Common myeloid progenitor, CD34-positive (primary cell): ENCODE data around the gene PGM2L1.

ENCODE experiments used
- CTCF ChIA-PET: fragments of 350-600 bp; sonication (Branson Sonifier 250); formaldehyde crosslinking; loops from one replicate; lab custom pipeline; 2021; ENCODE audit warnings: antibody characterized with exemption; lab: Charles Lee
- POLR2A ChIA-PET: fragments of 350-600 bp; sonication (Branson Sonifier 250); formaldehyde crosslinking; loops from one replicate; lab custom pipeline; 2021; ENCODE audit warnings: antibody characterized with exemption; lab: Charles Lee
- DNase-seq, 3 donors: peaks; one replicate each; pipeline versions ENCODE4 v3.0.0 to v3.0.0-alpha.2; 2013
- H3K27ac ChIP-seq, 2 experiments: 1 replicate in 1 of 2; 2 replicates in 1 of 2; pipeline ENCODE4 v1.7.0; 2013; ENCODE audit warnings: inconsistent platforms in 2 of 2, low read length in 2 of 2, mild to moderate bottlenecking in 2 of 2, low read depth in 1 of 2, moderate library complexity in 1 of 2; ENCODE audit not compliant: severe bottlenecking in 2 of 2, insufficient read depth in 1 of 2, poor library complexity in 1 of 2
- H3K27me3 ChIP-seq, 5 experiments: replicated peaks in 2 of 5; 1 replicate in 3 of 5; 2 replicates in 2 of 5; pipeline versions ENCODE4 v1.6.1 to v1.7.0; 2013; ENCODE audit warnings: low read length in 4 of 5, mild to moderate bottlenecking in 2 of 5, moderate library complexity in 2 of 5, inconsistent platforms in 1 of 5; ENCODE audit not compliant: insufficient read depth in 5 of 5, control insufficient read depth in 4 of 5
- H3K36me3 ChIP-seq, 4 experiments: 1 replicate in 2 of 4; 2 replicates in 2 of 4; pipeline versions ENCODE4 v1.6.1 to v1.7.0; 2013; ENCODE audit warnings: low read length in 3 of 4, control low read depth in 1 of 4, mild to moderate bottlenecking in 1 of 4; ENCODE audit not compliant: control insufficient read depth in 4 of 4, insufficient read depth in 4 of 4
- H3K4me1 ChIP-seq, 4 experiments: 1 replicate in 3 of 4; 2 replicates in 1 of 4; pipeline versions ENCODE4 v1.6.1 to v1.7.1; 2013; ENCODE audit warnings: low read length in 3 of 4, mild to moderate bottlenecking in 3 of 4, control low read depth in 1 of 4, inconsistent platforms in 1 of 4, moderate library complexity in 1 of 4; ENCODE audit not compliant: control insufficient read depth in 4 of 4, insufficient read depth in 4 of 4; ENCODE audit errors: control extremely low read depth in 1 of 4
- H3K4me3 ChIP-seq, 7 experiments: 1 replicate in 4 of 7; 2 replicates in 3 of 7; pipeline versions ENCODE4 v1.5.1 to v1.7.0; 2013; ENCODE audit warnings: mild to moderate bottlenecking in 7 of 7, low read length in 6 of 7, moderate library complexity in 6 of 7, inconsistent platforms in 2 of 7, low read depth in 2 of 7, control low read depth in 1 of 7; ENCODE audit not compliant: insufficient read depth in 4 of 7, control insufficient read depth in 1 of 7; ENCODE audit errors: extremely low read depth in 1 of 7
- H3K9me3 ChIP-seq, 5 experiments: 1 replicate in 4 of 5; 2 replicates in 1 of 5; pipeline versions ENCODE4 v1.6.1 to v1.7.1; 2013; ENCODE audit warnings: low read length in 4 of 5, mild to moderate bottlenecking in 2 of 5, inconsistent platforms in 1 of 5, low read depth in 1 of 5, moderate library complexity in 1 of 5; ENCODE audit not compliant: control insufficient read depth in 4 of 5, insufficient read depth in 2 of 5; ENCODE audit errors: control extremely low read depth in 1 of 5
- WGBS: methylation state at CpG from one replicate; pipeline ENCODE4 v1.1.5; 2013; ENCODE audit not compliant: insufficient coverage; 5-methylcytosine and 5-hydroxymethylcytosine counted together

Gene PGM2L1

DNA sequence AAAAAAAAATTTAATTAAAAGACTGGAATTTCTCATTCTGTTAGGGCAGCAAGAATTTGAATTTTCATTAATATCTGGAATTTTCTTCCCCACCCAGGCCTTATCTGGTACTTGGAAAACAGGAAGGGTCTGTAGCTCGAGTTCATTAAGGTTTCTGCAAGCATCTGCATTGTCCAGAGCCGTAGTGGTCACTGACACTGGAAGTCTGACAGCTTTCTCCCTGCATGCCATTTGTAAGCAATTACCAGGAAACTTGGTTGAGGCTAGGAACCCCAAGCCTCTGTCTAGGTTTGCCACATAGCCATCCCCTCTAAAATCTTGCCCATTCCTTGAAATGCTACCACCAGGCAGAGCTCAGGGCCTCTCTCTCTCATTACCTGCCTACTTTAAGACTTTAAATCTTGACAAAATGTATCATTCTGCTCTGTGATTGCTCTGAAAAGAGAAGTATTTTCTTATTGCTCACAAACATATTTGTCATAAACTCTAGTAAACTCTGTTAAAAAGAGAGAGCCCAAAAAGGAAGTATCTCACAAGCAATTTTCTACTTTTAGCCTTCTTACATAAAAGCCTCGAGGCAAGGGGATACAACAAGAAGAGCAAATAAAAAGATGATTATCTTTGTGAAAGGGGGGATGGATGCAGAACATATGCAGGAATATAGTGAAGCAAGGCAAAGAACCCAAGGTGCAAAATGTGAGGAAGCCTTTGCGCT, 5.5 kb upstream of the PGM2L1 start:
- no peak overlapping the region for H3K27ac ChIP-seq
- H3K4me3 ChIP-seq = no peak overlapping the region
- CTCF ChIA-PET = interaction anchor here (1.8 kb wide), 1 partner anchor 46 kb away, joined by 6 read pairs; no protein-coding TSS in a partner anchor
- POLR2A ChIA-PET = no interaction called here
- no peaks in the 10 kb centered on the region for H3K9me3 ChIP-seq
- DNase-seq = no peak
- no peaks in the 10 kb centered on the region for H3K27me3 ChIP-seq
- peaks cover 7 to 14% (median 10%) of the 10 kb centered on the region in 4 experiments for H3K4me1 ChIP-seq
- 92% methylated on average over 3 of the region's 4 CpGs for WGBS
- no peaks in the 10 kb centered on the region for H3K36me3 ChIP-seq

DNA sequence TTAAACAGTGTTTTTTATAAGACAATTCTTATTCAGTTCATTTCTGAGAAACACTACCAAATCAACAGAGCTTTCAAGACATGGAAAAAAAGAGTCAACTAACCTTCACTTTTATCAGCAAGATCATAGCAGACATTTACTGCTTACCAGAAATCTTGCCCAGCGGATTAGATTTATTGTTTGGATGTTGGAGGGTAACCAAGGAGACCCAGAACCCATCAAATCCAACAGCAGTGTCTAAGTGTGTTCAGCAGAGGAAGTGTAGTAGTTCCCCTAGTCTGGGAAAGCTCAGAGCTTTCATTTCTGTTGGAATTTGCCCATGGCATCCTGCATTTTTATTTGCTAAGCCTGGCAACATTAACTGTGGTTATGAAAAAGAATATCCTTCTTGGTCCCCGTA, 2.4 kb upstream of the PGM2L1 start:
- no peaks in the 10 kb centered on the region for H3K9me3 ChIP-seq
- H3K36me3 ChIP-seq = no peaks in the 10 kb centered on the region
- no CpG with 5 or more reads among the region's 2 CpGs for WGBS
- DNase-seq = peak in 2 of 3 donors; percentile 54 to 61
- H3K27ac ChIP-seq = no peak overlapping the region
- ChIA-PET POLR2A (no interaction called here), CTCF (interaction anchor here (0.6 to 1.2 kb wide), 2 partner anchors 9 to 145 kb away, joined by 3 read pairs; no protein-coding TSS in a partner anchor)
- peaks cover 12 to 24% (median 18%) of the 10 kb centered on the region in 4 experiments for H3K4me1 ChIP-seq
- H3K4me3 ChIP-seq = no peak overlapping the region
- no peaks in the 10 kb centered on the region for H3K27me3 ChIP-seq

DNA sequence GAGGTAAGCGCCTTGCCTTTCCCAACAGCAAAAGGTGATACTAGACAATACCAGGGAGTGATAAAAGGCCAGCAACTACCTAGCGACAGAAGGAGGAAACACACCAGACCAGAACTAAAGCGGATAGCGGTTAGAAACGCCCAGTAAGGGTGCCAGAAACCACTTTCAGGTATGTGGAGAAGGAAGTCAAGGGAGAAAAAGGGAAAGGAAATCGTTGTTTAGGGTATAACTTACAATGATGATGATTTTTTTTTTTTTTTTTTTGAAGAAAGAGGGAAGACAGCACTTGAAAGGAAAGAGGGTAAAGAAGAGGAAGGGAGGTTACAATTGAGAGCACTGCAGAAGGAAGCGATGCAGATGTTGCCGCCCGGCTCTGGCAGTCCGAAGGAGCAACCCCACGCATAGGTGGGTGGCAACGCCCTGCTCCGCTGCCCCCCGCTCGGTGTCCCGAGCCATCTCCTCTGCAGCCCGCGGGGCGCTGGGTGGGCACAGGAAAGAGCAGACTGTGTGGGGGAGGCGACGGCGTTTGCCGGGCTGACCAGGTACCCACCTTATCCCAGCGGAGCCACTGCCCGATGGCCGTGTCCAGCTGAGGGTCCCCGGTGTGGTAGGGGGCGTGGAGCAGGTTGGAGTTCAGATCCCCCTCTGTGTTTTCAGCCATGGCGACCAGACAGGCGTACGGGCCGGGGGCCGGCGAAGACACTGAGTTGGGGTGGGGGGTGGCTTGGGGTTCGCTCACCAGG, 561 bp downstream of the PGM2L1 start:
- CTCF ChIA-PET = interaction anchor here (0.6 to 1.8 kb wide), 4 partner anchors 8 to 169 kb away, joined by 3 to 7 read pairs (median 4); no protein-coding TSS in a partner anchor
- WGBS = 2% methylated on average over 13 of the region's 35 CpGs
- peak overlapping the region; percentile 81 to 100 (median 95) for H3K4me3 ChIP-seq

DNA sequence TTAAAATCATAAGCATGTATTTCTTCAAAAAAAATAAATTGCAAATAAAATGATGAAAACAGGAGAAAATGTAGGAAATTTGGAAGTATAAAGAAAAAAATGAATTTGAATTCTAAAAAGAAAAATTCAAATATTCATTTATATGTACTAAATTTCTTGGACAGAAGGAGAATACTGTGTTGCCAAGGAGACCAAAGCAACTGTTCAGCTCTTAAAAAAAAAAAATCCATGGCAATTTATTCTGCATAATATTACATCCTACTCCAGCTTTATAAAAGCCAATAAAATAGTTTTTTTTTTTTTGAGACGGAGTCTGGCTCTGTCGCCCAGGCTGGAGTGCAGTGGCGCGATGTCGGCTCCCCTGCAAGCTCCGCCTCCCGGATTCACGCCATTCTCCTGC, 6.0 kb downstream of the PGM2L1 start:
- Histone ChIP-seq H3K36me3 (no peaks in the 10 kb centered on the region), H3K27me3 (no peaks in the 10 kb centered on the region), H3K4me3 (no peak overlapping the region), H3K9me3 (no peaks in the 10 kb centered on the region), H3K27ac (no peak overlapping the region), H3K4me1 (peaks cover 2 to 10% (median 6%) of the 10 kb centered on the region in 4 experiments)
- ChIA-PET POLR2A (no interaction called here), CTCF (interaction anchor here (1.4 to 6.5 kb wide), 3 partner anchors 9 to 62 kb away, joined by 3 to 117 read pairs (median 9); no protein-coding TSS in a partner anchor)
- 97% methylated on average over 6 of the region's 8 CpGs for WGBS
- no peak for DNase-seq

More for the DNA sequence above, 561 bp downstream of the PGM2L1 start:
- H3K27ac ChIP-seq = peak overlapping the region; percentile 66 to 79
- no peaks in the 10 kb centered on the region for H3K9me3 ChIP-seq
- POLR2A ChIA-PET = no interaction called here
- peaks cover 8 to 20% (median 13%) of the 10 kb centered on the region in 4 experiments for H3K4me1 ChIP-seq
- no peaks in the 10 kb centered on the region for H3K36me3 ChIP-seq
- peak; percentile 44 to 69 (median 61) for DNase-seq
- H3K27me3 ChIP-seq = no peaks in the 10 kb centered on the region

DNA sequence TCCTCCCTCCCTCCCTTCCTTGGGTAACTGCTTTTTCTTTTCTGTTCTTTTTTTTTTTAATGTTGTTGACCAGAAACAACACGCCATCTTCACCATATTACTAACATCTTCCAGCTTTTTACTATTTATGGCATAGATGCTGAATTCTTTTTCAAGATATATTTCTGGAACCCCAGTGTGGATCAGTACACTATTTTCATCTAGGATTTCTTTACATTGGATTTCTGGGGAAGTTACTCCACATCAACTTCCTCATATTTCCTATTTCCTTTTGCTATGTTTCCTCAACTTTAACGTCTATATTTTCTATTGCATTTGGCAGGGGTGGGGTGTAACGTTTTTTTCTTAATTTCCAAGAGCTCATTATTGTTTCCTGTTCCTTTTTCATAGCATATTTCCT, 7.0 kb downstream of the PGM2L1 start:
- H3K4me3 ChIP-seq = no peak overlapping the region
- H3K27me3 ChIP-seq = no peaks in the 10 kb centered on the region
- CTCF ChIA-PET = interaction anchor here (1.4 to 6.5 kb wide), 4 partner anchors 10 to 179 kb away, joined by 3 to 117 read pairs (median 10); no protein-coding TSS in a partner anchor
- H3K27ac ChIP-seq = no peak overlapping the region
- POLR2A ChIA-PET = interaction anchor here (0.6 kb wide), 1 partner anchor 88 kb away, joined by 4 read pairs; no protein-coding TSS in a partner anchor
- no peaks in the 10 kb centered on the region for H3K36me3 ChIP-seq
- WGBS = no CpG with 5 or more reads among the region's 3 CpGs
- no peaks in the 10 kb centered on the region for H3K9me3 ChIP-seq
- H3K4me1 ChIP-seq = peaks cover 0 to 4% (median 2%) of the 10 kb centered on the region in 4 experiments
- DNase-seq = no peak

DNA sequence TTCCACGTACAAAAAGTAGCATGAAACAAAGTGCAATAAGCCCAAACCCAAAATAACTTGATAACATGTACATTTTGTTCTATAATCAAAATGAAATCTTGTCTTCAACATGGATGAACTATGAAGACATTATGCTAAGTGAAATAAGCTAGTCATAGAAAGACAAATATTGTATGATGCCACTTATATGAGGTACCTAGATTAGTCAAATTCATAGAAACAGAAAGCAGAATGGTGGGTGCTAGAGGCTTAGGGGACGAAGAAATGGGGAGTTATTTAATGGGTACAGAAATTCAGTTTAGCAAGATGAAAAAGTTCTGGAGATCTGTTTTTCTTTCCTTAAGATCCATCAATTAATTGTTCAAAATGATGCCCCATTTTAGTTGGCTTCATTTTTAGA, 7.5 kb downstream of the PGM2L1 start:
- peaks cover 0 to 4% (median 2%) of the 10 kb centered on the region in 4 experiments for H3K4me1 ChIP-seq
- ChIA-PET CTCF (interaction anchor here (0.9 to 6.5 kb wide), 4 partner anchors 57 to 180 kb away, joined by 4 to 117 read pairs (median 10); no protein-coding TSS in a partner anchor), POLR2A (no interaction called here)
- H3K4me3 ChIP-seq = no peak overlapping the region
- H3K9me3 ChIP-seq = no peaks in the 10 kb centered on the region
- H3K27ac ChIP-seq = no peak overlapping the region
- no CpG with 5 or more reads among the region's 2 CpGs for WGBS
- H3K27me3 ChIP-seq = no peaks in the 10 kb centered on the region
- no peak for DNase-seq
- no peaks in the 10 kb centered on the region for H3K36me3 ChIP-seq
